SK-N-SH (cell line): Measurements from ENCODE around the gene LRP2BP. TPM values are rescaled to one million over a fixed set of nuclear protein-coding genes. Genes with fewer than 3 reads are reported as not detected.

Experiments
- CTCF ChIA-PET: fragments of 300-600, 350-600 bp; formaldehyde crosslinking; extraction: SDS; loops from one replicate; lab custom pipeline; 2021; lab: Yijun Ruan, JAX
- POLR2A ChIA-PET: fragments of 350-600 bp; sonication (Branson Sonifier 250); formaldehyde crosslinking; extraction: SDS; loops from one replicate; lab custom pipeline; 2020; ENCODE audit warnings: antibody characterized with exemption, inconsistent platforms; lab: Yijun Ruan, JAX
- DNase-seq: peaks from one replicate; pipeline ENCODE4 v3.0.0; 2012
- H2AFZ ChIP-seq: fragments of 200-600 bp; sonication (generic); 2 replicates; pipeline ENCODE4 v1.8.1; 2016; ENCODE audit warnings: antibody characterized with exemption, mild to moderate bottlenecking, low read depth
- H3F3A ChIP-seq: fragments of 200-600 bp; sonication (generic); replicated peaks from 2 replicates; pipeline ENCODE3; 2016; ENCODE audit warnings: antibody characterized with exemption, mild to moderate bottlenecking; ENCODE audit not compliant: insufficient read depth
- H3K27ac ChIP-seq, 2 experiments: fragments of 200-500 bp in 1 of 2; fragments of 200-600 bp in 1 of 2; sonication (Bioruptor generic) in 1 of 2; sonication (generic), shearing (Covaris generic) in 1 of 2; 2 replicates each; pipeline versions ENCODE4 v1.5.1 to v1.6.1; 2014 to 2016; ENCODE audit warnings: low read depth in 2 of 2, inconsistent platforms in 1 of 2, low read length in 1 of 2, mild to moderate bottlenecking in 1 of 2, mixed read lengths in 1 of 2
- H3K27me3 ChIP-seq: fragments of 200-600 bp; sonication (generic), shearing (Covaris generic); 2 replicates; pipeline ENCODE4 v1.6.1; 2016; ENCODE audit warnings: mixed run types; ENCODE audit not compliant: insufficient read depth
- H3K36me3 ChIP-seq, 2 experiments: fragments of 200-500 bp in 1 of 2; fragments of 200-600 bp in 1 of 2; sonication (Bioruptor generic) in 1 of 2; sonication (generic) in 1 of 2; replicated peaks in 1 of 2; 2 replicates each; pipeline versions ENCODE3 to v1.5.1; 2014 to 2016; ENCODE audit warnings: low read length in 1 of 2, mild to moderate bottlenecking in 1 of 2; ENCODE audit not compliant: insufficient read depth in 2 of 2, control insufficient read depth in 1 of 2
- H3K4me1 ChIP-seq, 2 experiments: fragments of 200-500 bp in 1 of 2; fragments of 200-600 bp in 1 of 2; sonication (Bioruptor generic) in 1 of 2; sonication (generic), shearing (Covaris generic) in 1 of 2; 2 replicates each; pipeline versions ENCODE4 v1.5.1 to v1.6.1; 2014 to 2016; ENCODE audit warnings: low read depth in 1 of 2, low read length in 1 of 2, mixed run types in 1 of 2; ENCODE audit not compliant: insufficient read depth in 2 of 2, control insufficient read depth in 1 of 2
- H3K4me2 ChIP-seq: fragments of 200-600 bp; sonication (generic), shearing (Covaris generic); 2 replicates; pipeline ENCODE4 v1.6.1; 2017; ENCODE audit warnings: mixed run types
- H3K4me3 ChIP-seq, 2 experiments: fragments of 200-500 bp in 1 of 2; fragments of 200-600 bp in 1 of 2; sonication (Bioruptor generic) in 1 of 2; sonication (generic), shearing (Covaris generic) in 1 of 2; 2 replicates each; pipeline versions ENCODE4 v1.5.1 to v1.8.1; 2014 to 2016; ENCODE audit warnings: low read depth in 2 of 2, inconsistent platforms in 1 of 2, low read length in 1 of 2, mild to moderate bottlenecking in 1 of 2, mixed read lengths in 1 of 2, moderate library complexity in 1 of 2
- H3K79me2 ChIP-seq: fragments of 200-600 bp; sonication (generic); 2 replicates; pipeline ENCODE4 v1.8.1; 2017; ENCODE audit warnings: mild to moderate bottlenecking; ENCODE audit not compliant: insufficient read depth
- H3K9ac ChIP-seq: fragments of 200-600 bp; sonication (generic); 2 replicates; pipeline ENCODE4 v1.6.1; 2017; ENCODE audit warnings: mixed run types
- H3K9me2 ChIP-seq: fragments of 200-600 bp; sonication (generic); 2 replicates; pipeline ENCODE4 v1.6.1; 2017; ENCODE audit warnings: mixed run types
- H3K9me3 ChIP-seq: fragments of 200-600 bp; sonication (generic); 2 replicates; pipeline ENCODE4 v1.6.1; 2017; ENCODE audit warnings: mixed run types, mild to moderate bottlenecking, moderate library complexity
- H4K20me1 ChIP-seq: fragments of 200-600 bp; sonication (generic); 2 replicates; pipeline ENCODE4 v1.6.1; 2017; ENCODE audit warnings: mild to moderate bottlenecking, mixed run types; ENCODE audit not compliant: insufficient read depth
- ELF1 ChIP-seq: IDR thresholded peaks from 2 replicates; pipeline ENCODE4 v1.4.0; 2012
- EP300 ChIP-seq, 2 experiments: IDR thresholded peaks; 2 replicates each; pipeline versions ENCODE4 v1.4.0 to v1.6.1; 2012; ENCODE audit warnings: borderline replicate concordance in 1 of 2, low read depth in 1 of 2, low read length in 1 of 2
- FOXJ3 ChIP-seq: sonication (generic); formaldehyde crosslinking; IDR thresholded peaks from 2 replicates; pipeline ENCODE4 v1.5.1; 2020; ENCODE audit warnings: mild to moderate bottlenecking, missing genetic modification reagents
- GATA2 ChIP-seq: sonication (generic); formaldehyde crosslinking; IDR thresholded peaks from 2 replicates; pipeline ENCODE4 v1.5.0; 2020; ENCODE audit warnings: mild to moderate bottlenecking, missing genetic modification reagents
- IRF3 ChIP-seq: fragments of 150-350 bp; IDR thresholded peaks from 2 replicates; pipeline ENCODE4 v1.6.1; 2016; ENCODE audit warnings: mild to moderate bottlenecking, low read depth, low read length
- MEF2A ChIP-seq: IDR thresholded peaks from 2 replicates; pipeline ENCODE4 v1.4.0; 2012; ENCODE audit warnings: low read depth, borderline replicate concordance
- NFIC ChIP-seq: IDR thresholded peaks from 2 replicates; pipeline ENCODE4 v1.4.0; 2012; ENCODE audit warnings: borderline replicate concordance
- PBX3 ChIP-seq: IDR thresholded peaks from 2 replicates; pipeline ENCODE4; 2012
- POLR2AphosphoS5 ChIP-seq: IDR thresholded peaks from 2 replicates; pipeline ENCODE4 v1.6.1; 2012; ENCODE audit warnings: low read depth, low read length
- RXRA ChIP-seq: IDR thresholded peaks from 2 replicates; pipeline ENCODE4 v1.4.0; 2012; ENCODE audit warnings: low read depth, mild to moderate bottlenecking, borderline replicate concordance
- SIN3A ChIP-seq: IDR thresholded peaks from 2 replicates; pipeline ENCODE4 v1.6.1; 2012; ENCODE audit warnings: low read depth, mild to moderate bottlenecking, low read length, moderate library complexity, borderline replicate concordance
- TEAD4 ChIP-seq: IDR thresholded peaks from 2 replicates; pipeline ENCODE4 v1.4.0; 2012; ENCODE audit warnings: mild to moderate bottlenecking, borderline replicate concordance; ENCODE audit not compliant: insufficient read depth
- WGBS: methylation state at CpG from one replicate; pipeline ENCODE4 v1.1.6; 2017; ENCODE audit warnings: low lambda C conversion rate; 5-methylcytosine and 5-hydroxymethylcytosine counted together
- polyA plus RNA-seq, 3 experiments: library from polyadenylated mRNA; depleted of rRNA; stranded (reverse); fragments of >200 nt; gene quantifications; 2 replicates each; pipeline ENCODE4 v1.2.3, GENCODE V29; 2012

LRP2BP gene
- polyA plus RNA-seq, 1 of the 3 experiments (the other 2 are of a cell fraction), result 0.30 TPM

GRCh38 chr4:185392156-185392555, 3.6 kb downstream of the LRP2BP start:
- H3K4me3 ChIP-seq, result no peak overlapping the region
- no peak overlapping the region for H3K27ac ChIP-seq
- H3K27me3 ChIP-seq, result no peaks in the 10 kb centered on the region
- no peak overlapping the region for H3K9ac ChIP-seq
- CTCF ChIA-PET, result interaction anchor here (1.7 kb wide), 1 partner anchor 205 kb away, joined by 3 read pairs; no protein-coding TSS in a partner anchor
- TF ChIP-seq GATA2 (no peak), SIN3A (no peak), EP300 (IDR thresholded peaks at IDR 0.05; ENCODE audit: borderline replicate concordance in 1 of 2, low read depth in 1 of 2, low read length in 1 of 2) (no peak), POLR2AphosphoS5 (no peak), TEAD4 (no peak), NFIC (no peak), RXRA (no peak)
- TF ChIP-seq, all 33 proteins: peak for 0
- Histone ChIP-seq H3K4me2 (no peak overlapping the region), H3K4me1 (peaks cover 6% of the 10 kb centered on the region in 2 experiments; a peak in 3 of 4 replicates), H3K79me2 (0 out of 2 replicates have a peak, but pooled peaks cover 8% of the 10 kb centered on the region), H2AFZ (no peak overlapping the region), H3F3A (no peaks in the 10 kb centered on the region), H3K36me3 (no peaks in the 10 kb centered on the region), H3K9me2 (no peaks in the 10 kb centered on the region), H4K20me1 (no peaks in the 10 kb centered on the region), H3K9me3 (no peaks in the 10 kb centered on the region)
- 88% methylated on average over 1 of the region's 1 CpG for whole genome bisulfite sequencing
- DNase-seq, result no peak
- POLR2A ChIA-PET, result no interaction called here

- Histone ChIP-seq H3K4me2 (no peak overlapping the region), H3K36me3 (no peaks in the 10 kb centered on the region), H3F3A (no peaks in the 10 kb centered on the region), H3K79me2 (0 out of 2 replicates have a peak, but pooled peaks cover 8% of the 10 kb centered on the region), H3K27me3 (no peaks in the 10 kb centered on the region), H3K4me1 (peaks cover 3 to 6% of the 10 kb centered on the region in 2 experiments; a peak in 3 of 4 replicates), H3K9me2 (no peaks in the 10 kb centered on the region), H3K27ac (no peak overlapping the region), H3K4me3 (no peak overlapping the region), H4K20me1 (no peaks in the 10 kb centered on the region), H3K9ac (no peak overlapping the region), H3K9me3 (no peaks in the 10 kb centered on the region), H2AFZ (no peak overlapping the region)
- ChIA-PET POLR2A (no interaction called here), CTCF (interaction anchor here (1.6 kb wide), 1 partner anchor 108 kb away, joined by 4 read pairs; no protein-coding TSS in a partner anchor)
- DNase-seq, result no peak
- TF ChIP-seq IRF3, result no peak
- no peak for TF ChIP-seq FOXJ3 (CRISPR knock-in tag)
- TF ChIP-seq MEF2A, result no peak
- TF ChIP-seq ELF1, result no peak
- no peak for TF ChIP-seq SIN3A
- TF ChIP-seq PBX3, result no peak
- WGBS, result 97% methylated on average over 6 of the region's 6 CpGs
Observed at GRCh38 chr4:185390941-185391340, 4.8 kb downstream of the LRP2BP start.
